HG03520 (cell line): ENCODE measurements around the gene DHX57.
"Not testable (repeated sequence)": the region's sequence is repeated elsewhere in the genome, so short reads cannot be mapped to it uniquely, and the experiment has no call there.

Experiments
- ATAC-seq: cut with Tn5 transposase; IDR thresholded peaks from one replicate; pipeline ENCODE4 v1.9.1; 2021; ENCODE audit warnings: mild to moderate bottlenecking, moderate library complexity; ENCODE audit not compliant: unreplicated experiment

The DHX57 gene

GRCh38 chr2:38806015-38806732, 69.6 kb downstream of the DHX57 start:
- no peak for ATAC-seq

DNA sequence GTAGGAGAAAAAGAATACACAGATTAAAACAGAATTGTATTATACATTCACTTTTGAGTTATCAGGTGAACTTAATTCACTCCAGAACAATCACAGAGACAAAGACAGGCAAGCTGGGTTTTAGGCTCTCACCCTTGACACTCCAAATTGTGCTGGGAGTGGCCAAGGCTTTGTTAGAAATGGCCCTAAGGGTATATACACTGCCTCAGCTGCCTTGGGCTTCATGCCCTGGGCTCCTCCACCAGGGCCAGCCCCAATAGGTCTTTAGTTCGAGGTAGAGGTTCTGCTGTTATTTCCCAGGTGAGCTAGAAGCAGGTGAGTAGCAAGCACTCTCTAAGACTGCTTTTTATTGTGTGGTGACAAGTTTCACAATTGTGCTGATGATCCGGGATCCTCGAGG, 77.8 kb downstream of the DHX57 start:
- ATAC-seq, result no peak

GRCh38 chr2:38797250-38797676, 78.5 kb downstream of the DHX57 start:
- no peak for ATAC-seq

- ATAC-seq, result not testable (repeated sequence)
These were observed 80.7 kb downstream of the DHX57 start for GRCh38 chr2:38795016-38795415.

GRCh38 chr2:38794235-38794946, 81.3 kb downstream of the DHX57 start:
- ATAC-seq, result no peak

- no peak for ATAC-seq
These were observed 82.2 kb downstream of the DHX57 start for GRCh38 chr2:38793511-38793910.

DNA sequence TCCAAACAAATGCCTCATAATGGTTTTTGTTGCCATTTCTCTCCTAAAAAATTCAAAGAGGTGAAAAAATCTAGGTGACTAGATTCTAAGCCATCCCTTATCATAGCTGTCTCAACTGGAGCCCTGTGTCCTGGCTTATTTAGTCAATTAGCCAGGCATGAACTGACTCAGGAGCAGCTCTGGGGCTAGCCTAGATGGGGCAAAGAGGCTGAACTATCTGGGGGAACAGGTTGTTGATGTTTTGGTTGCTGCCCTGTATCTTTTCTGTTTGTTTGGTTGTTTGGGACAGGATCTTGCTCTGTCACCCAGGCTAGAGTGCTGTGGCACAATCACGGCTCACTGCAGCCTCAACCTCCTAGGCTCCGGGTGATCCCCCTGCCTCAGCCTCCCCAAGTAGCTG, 83.0 kb downstream of the DHX57 start:
- ATAC-seq, result no peak

DNA sequence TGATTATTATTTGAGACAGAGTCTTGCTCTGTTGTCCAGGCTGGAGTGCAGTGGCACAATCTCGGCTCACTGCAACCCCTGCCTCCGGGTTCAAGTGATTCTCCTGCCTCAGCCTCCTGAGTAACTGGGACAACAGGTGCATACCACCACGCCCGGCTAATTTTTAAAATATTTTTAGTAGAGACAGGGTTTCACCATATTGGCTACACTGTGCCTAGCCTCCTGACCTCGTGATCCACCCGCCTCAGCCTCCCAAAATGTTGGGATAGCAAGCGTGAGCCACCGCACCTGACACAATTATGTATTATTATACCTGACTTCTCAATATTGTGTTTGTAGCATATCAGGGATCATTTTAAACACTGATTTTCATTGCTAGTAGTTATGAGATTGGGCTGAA, 83.4 kb downstream of the DHX57 start:
- not testable (repeated sequence) for ATAC-seq

- ATAC-seq, result no peak
These were observed 84.0 kb downstream of the DHX57 start for GRCh38 chr2:38791744-38792143.

DNA sequence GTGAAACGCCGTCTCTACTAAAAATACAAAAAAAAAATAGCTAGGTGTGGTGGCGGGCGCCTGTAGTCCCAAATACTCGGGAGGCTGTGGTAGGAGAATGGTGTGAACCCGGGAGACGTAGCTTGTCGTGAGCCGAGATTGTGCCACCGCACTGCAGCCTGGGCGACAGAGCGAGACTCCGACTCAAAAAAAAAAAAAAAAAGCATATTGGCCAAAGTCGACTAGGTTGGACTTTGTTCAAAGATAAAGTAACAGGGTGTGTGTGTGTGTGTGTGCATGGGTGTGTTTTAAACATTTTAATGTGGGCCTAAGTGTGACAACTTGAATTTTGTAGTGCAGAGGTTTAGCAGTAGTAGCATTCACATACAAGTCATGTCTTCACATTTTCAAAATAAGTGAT, 86.0 kb downstream of the DHX57 start:
- no peak for ATAC-seq

DNA sequence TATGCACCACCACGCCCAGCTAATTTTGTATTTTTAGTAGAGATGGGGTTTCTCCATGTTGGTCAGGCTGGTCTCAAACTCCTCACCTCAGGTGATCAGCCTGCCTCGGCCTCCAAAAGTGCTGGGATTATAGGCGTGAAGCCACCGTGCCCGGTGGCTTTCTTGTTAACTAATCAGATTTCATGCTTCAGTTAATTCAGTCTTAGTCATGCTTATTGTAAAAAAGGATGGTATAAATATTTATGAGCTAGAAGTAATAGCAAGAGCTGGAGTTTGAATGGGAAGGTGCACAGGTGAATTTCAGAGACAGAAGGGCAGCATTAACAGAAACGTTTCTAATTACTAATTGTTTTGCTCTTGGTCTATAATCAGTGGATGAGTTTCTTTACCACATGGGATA, 87.4 kb downstream of the DHX57 start:
- ATAC-seq, result no peak

- ATAC-seq, result no peak
These were observed 92.1 kb downstream of the DHX57 start for GRCh38 chr2:38783586-38783985.

- ATAC-seq, result no peak
These were observed 97.0 kb downstream of the DHX57 start for GRCh38 chr2:38778687-38779082.

- no peak for ATAC-seq
These were observed 99.2 kb downstream of the DHX57 start for GRCh38 chr2:38776531-38776930.

GRCh38 chr2:38775921-38776225, 99.9 kb downstream of the DHX57 start:
- no peak for ATAC-seq

DNA sequence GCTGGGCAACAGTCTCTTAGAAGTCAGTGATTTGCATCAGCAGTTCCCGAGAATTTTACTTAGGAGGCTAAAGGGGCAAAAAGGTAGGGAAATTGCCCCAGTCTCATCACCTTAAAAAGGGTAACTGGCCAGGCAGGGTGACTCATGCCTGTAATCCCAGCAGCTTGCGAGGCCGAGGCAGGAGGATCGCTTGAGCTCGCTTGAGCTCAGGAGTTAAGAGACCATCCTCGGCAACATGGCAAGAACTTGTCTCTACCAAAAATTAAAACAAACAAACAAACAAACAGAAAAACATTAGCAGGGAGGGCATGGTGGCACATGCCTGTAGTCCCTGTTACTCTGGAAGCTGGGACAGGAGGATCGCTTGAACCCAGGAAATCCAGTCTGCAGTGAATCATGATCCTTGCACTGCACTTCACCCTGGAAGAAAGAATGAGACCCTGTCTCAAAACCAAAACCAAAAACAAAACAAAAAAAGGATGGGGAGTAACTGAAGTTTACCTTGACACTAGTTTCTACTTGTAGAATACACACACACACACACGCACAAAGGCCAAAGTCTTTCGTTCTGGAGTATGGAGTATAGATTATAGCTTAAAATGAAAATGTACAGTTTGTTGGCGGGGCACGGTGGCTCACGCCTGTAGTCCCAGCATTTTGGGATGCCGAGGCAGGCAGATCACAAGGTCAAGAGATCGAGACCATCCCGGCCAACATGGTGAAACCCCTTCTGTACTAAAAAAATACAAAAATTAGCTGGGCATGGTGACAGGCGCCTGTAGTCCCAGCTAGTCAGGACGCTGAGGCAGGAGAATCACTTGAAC, 100.4 kb downstream of the DHX57 start:
- ATAC-seq, result no peak

DNA sequence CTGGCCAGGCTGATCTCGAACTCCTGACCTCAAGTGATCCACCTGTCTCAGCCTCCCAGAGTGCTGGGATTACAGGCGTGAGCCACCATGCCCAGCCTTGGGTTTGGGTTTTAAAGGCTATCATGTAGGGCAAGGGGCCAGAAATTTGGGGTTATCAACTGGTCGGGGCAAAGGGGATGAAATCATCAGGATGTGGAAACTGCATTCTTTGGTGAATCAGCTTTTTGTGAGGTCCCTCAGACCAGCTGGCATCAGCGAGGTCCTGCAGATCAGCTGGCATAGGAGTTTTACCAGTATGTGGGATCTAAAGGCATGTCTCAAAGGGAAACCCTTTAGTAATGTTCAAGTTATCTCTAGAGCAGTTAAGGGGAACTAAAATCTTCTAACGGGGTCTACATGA, 104.1 kb downstream of the DHX57 start:
- ATAC-seq, result no peak

- no peak for ATAC-seq
These were observed 110.2 kb downstream of the DHX57 start for GRCh38 chr2:38765551-38765950.

- ATAC-seq, result no peak
These were observed 110.6 kb downstream of the DHX57 start for GRCh38 chr2:38765149-38765548.

DNA sequence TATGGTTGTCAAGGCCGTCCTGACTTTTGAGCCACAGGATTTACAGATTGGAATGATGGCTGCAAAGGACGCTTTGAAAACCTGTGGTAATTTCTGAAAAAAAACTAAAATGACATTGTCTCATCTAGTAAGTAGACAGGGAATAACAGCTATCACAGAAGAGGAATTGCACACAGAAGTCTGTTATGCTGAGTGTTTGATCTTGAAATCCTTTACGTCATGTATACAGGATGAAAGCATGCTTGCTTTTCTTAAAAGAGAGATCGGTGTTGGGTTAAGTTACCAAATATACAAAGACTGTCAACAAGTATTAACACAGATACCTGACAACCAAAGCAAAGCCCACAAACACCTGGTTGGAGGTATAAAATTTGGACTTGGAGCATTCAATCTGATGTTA, 112.0 kb downstream of the DHX57 start:
- ATAC-seq, result no peak

- no peak for ATAC-seq
These were observed 112.5 kb downstream of the DHX57 start for GRCh38 chr2:38763228-38763627.

DNA sequence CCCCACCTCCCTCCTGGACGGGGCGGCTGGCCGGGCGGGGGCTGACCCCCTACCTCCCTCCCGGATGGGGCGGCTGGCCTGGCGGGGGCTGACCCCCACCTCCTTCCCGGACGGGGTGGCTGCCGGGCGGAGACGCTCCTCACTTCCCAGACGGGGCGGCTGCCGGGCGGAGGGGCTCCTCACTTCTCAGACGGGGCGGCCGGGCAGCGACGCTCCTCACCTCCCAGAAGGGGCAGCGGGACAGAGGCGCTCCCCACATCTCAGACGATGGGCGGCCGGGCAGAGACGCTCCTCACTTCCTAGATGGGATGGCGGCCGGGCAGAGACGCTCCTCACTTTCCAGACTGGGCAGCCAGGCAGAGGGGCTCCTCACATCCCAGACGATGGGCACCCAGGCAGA, 119.8 kb downstream of the DHX57 start:
- not testable (repeated sequence) for ATAC-seq
